GM21576 (cell line): ENCODE measurements around the gene ARHGAP26.

Source experiments
- ATAC-seq: cut with Tn5 transposase; IDR thresholded peaks from one replicate; pipeline ENCODE4 v1.9.1; 2021; ENCODE audit warnings: mild to moderate bottlenecking, moderate library complexity; ENCODE audit not compliant: unreplicated experiment

Gene ARHGAP26

GRCh38 chr5:143004361-143005145 lies 234.4 kb downstream of the ARHGAP26 start:
- peak; percentile 33 for ATAC-seq

- no peak for ATAC-seq
Measured at GRCh38 chr5:143006501-143006900, 236.3 kb downstream of the ARHGAP26 start.

- ATAC-seq, result no peak
Measured at GRCh38 chr5:143008032-143008431, 237.9 kb downstream of the ARHGAP26 start.

- ATAC-seq, result peak; percentile 76
Measured at GRCh38 chr5:143008809-143009521, 238.8 kb downstream of the ARHGAP26 start.

GRCh38 chr5:143010351-143010750 lies 240.2 kb downstream of the ARHGAP26 start:
- no peak for ATAC-seq

GRCh38 chr5:143011585-143011984 lies 241.4 kb downstream of the ARHGAP26 start:
- ATAC-seq, result no peak

DNA sequence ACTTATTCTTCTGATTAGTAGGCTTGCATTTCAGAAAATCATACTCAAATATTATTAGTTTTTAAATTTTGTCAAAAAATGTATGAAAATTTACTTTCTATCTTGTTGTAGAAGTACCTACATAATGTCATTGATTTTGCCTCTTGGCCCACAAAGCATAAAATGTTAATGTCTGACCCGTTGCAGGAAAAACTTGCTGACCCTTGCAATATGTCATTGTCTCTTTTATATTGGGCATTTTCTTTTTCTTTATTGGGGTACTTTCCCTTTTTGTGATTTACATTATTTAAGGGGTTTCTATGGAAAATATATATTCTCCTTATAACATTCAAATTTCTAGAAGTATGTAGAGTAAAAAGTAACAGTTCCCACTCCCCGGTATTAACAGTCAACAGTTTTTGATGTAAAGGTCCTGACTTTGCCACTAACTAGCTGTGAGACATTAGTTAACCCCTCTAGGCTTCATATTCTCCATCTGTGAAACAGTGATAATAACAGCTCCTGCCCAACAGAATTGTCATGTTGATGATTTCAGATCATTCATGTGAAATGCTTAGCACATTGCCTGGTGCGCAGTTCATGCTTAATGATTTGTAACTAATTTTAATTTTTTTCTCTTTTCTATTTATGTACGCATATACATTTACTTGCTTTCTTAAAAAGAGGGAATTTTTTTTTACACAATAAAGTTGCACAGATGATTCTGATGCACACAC lies 243.2 kb downstream of the ARHGAP26 start:
- ATAC-seq, result no peak

DNA sequence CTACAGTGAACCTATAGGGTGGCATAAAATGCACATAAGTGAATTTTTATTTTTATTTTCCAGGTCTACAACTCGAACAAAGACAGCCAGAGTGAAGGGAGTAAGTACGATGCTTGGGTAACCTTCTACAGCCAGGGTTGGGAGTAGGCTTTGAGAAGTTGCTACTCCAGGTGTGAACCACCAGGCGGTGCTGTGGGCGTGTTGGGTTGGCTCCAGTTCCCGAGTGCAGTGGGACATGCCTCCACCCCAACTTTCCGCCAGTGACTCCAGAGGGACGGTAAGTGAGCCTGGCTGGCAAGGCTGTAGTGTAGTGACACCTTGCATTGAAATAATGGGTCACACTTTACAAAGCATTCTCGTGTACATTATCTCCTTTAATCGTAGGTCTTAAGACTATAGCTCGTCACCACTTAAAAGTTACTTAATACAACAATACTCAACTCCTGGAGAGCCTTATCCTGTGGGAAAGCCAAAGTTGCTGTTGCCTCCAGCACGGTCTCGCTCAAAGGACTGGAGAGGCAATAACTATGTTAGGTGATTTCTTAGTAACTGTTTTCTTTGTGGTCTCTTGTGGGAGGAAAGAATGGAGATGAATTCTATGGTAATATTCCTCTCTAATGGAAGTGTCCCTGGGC lies 244.0 kb downstream of the ARHGAP26 start:
- no peak for ATAC-seq

- no peak for ATAC-seq
Measured at GRCh38 chr5:143016777-143017516, 246.8 kb downstream of the ARHGAP26 start.

DNA sequence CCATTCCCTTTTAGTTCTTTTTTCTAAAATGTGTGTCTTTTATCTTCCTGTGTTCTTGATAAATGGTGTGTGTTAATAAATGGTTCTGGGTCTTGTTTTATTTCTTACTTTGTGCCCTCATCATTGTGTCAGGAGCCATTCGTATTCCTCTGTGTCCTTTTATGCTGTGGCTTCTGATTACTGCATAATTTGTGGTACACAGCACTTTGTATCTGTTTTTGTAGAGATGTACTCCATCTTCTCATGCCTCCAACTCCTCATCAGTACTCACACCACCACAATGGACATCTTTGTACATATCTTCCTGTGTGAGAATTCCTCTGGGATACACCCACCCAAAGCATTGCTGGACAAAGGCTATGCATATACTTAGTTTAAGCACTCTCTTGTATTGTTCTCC lies 247.4 kb downstream of the ARHGAP26 start:
- no peak for ATAC-seq

GRCh38 chr5:143017992-143018391 lies 247.8 kb downstream of the ARHGAP26 start:
- ATAC-seq, result no peak

- no peak for ATAC-seq
Measured at GRCh38 chr5:143019157-143019556, 249.0 kb downstream of the ARHGAP26 start.

DNA sequence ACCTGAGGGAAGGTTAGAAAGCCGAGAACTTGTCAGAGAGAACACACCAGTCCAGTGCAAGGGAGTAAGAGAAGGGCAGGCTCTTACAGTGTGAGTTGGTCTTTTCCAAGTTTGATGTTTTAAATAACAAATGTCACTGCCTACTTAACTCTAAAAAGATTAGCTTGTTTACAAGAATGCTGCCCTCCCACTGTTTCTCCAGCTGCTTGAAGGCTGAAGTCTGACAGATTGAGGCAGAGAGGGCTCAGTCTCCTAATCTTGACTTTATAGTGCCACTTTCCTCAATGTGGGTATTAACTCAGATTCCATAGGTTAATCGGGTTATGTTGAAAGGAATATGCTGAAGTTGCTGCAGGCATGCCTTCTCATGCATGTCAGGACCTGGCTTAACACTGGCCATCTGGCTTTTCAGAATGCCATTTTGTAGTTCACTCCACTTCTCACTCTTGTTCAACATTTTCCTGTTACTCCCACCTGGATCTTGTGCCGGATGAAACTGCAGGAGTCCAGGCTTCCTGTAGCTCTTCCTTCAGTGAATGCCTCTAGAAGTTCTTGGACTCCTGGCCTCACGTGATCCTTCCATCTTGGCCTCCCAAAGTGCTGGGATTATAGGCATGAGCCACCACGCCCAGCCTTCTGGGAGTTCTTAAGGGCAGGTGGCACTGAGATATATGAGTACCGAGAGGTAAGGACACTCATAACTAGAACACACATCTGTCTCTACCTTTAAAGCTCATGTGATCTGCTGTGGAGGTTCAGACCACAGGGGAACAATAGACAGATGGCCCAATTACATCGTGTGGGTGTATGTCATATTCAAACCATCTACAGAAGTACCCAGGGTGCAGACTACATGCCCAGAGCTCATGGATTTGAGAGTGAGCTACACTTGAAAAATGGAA lies 249.7 kb downstream of the ARHGAP26 start:
- peak; percentile 86 for ATAC-seq

DNA sequence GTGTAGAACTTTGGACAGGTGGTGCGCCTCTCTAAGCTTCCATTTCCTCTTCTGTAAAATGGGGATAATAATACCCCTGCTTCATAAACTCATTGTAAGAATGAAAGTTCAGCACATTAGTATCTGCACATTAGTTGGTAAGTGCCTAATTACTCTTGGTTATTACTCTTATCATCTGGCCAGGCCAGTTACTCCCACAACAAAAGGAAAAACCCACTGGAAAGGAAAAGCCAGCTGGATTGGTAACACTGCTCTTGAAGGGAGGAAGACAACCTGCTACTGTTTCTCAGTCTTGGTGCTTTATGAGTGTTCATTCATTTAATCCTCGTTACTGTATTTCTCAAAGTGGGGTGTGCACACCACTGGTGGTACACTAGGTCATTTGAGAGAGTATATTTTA lies 251.4 kb downstream of the ARHGAP26 start:
- ATAC-seq, result no peak

DNA sequence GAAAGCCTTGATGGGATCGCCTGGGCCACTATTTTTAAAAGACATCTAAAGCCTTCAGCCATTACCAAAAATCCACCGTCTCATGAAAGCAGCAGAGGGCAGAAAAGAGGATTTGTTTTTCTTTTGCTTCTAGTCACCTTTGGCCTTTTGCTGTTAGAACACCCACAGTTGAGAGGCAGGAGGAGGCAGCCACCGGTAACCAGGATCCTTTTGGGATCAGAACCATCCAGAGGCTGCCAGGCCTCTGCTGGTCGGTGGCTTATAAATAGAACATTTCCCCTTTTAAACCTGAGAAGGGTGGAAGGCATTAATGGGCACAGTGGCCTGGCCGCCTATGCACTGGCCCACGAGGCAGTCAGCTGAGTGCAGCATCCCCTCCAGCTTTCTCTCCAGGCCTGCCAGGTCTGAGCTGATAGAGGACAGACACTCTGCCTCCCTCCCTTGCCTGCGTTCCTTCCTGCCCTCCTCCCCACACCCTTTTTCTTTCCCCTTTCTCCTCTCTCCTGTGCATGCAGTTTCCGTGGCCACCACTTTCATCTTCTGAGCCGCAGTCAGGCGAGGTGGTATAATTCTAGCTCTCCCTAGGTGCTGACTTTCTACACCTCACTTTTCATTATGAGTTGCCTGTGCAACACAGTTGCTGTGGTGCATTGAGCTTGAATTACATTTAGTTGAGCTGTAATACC lies 253.4 kb downstream of the ARHGAP26 start:
- ATAC-seq, result peak; percentile 53

DNA sequence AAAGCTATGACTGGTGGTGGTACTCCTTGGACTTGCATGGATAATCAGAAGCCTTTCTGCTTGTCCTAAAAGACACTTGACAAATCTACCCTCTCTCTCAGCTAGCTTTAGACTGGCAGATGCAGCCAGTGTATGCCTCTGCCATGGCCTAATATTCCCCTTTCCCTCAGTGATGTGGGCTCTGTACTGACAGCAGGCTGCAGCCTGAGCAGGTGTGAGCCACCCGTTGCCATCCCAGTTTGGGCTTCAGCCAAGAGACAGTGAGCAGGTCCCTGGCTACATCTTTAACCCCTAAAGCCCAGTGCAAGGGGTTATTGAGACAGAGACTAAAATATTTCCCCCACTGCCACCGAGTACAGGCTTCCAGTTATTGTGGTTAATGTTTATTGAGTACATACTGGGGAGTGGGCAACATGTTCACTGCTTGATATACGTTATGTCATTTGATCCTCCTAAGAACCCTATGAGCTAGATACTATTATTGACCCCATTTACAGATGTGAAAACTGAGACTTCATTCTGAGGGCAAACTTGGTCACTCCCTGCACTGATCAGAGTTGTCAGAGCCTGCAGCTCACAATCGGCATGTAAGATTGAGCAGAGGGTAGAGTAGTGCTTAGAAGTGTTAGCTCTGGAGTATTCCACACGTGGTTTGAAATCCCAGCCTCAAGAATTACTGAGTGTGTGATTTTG lies 254.2 kb downstream of the ARHGAP26 start:
- no peak for ATAC-seq

- ATAC-seq, result no peak
Measured at GRCh38 chr5:143025376-143025775, 255.2 kb downstream of the ARHGAP26 start.

DNA sequence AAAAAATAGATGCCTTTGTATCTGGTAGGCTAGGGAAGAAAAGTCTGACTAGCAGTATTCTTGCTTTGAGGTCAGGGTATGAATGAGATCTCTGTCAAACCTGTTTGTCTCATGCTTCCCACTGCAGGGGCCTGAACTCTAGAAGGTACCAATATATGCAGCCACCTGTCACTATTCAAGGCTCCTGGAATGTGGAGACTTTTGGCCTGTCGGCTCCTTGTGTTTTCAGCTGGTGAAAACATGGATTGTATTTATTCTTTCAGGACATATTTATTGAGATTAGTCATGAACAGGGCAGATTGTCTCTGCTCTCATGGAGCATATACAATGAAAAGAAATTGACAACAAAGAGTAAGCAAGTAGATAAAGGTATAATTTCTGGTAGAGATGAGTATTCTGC lies 255.8 kb downstream of the ARHGAP26 start:
- no peak for ATAC-seq
